HL-60 (cell line): ENCODE data around the gene GFAP.
A peak's percentile ranks its signal among the peaks of the same experiment; 100 is the strongest.

Source experiments
- DNase-seq, 2 experiments: peaks; one replicate each; pipeline ENCODE4 v3.0.0-alpha.2; 2010 to 2020; ENCODE audit warnings: low read depth in 1 of 2, low spot score in 1 of 2
- H3K27ac ChIP-seq: fragments of 250-450 bp; sonication (Bioruptor Pico); replicated peaks from 2 replicates; pipeline ENCODE4 v1.5.1; 2020; ENCODE audit warnings: mild to moderate bottlenecking, moderate library complexity
- H3K27me3 ChIP-seq: fragments of 250-450 bp; sonication (Bioruptor Pico); 2 replicates; pipeline ENCODE4 v1.5.1; 2021; ENCODE audit warnings: mild to moderate bottlenecking, moderate library complexity; ENCODE audit not compliant: insufficient read depth, poor library complexity, severe bottlenecking
- H3K4me3 ChIP-seq: replicated peaks from 2 replicates; pipeline ENCODE4 v1.5.1; 2011; ENCODE audit warnings: mild to moderate bottlenecking, control low read depth, low read length; ENCODE audit not compliant: insufficient read depth
- GABPA ChIP-seq: IDR thresholded peaks from 2 replicates; pipeline ENCODE4 v1.6.1; 2012; ENCODE audit warnings: low read depth
- POLR2AphosphoS5 ChIP-seq: IDR thresholded peaks from 2 replicates; pipeline ENCODE4 v1.6.1; 2012; ENCODE audit warnings: low read depth
- SPI1 ChIP-seq: IDR thresholded peaks from 2 replicates; pipeline ENCODE4 v1.6.1; 2012; ENCODE audit warnings: low read depth, mild to moderate bottlenecking, borderline replicate concordance
- TF ChIP-seq, protein P1 (sequence below): IDR thresholded peaks from 2 replicates; pipeline ENCODE4 v1.6.1; 2012; ENCODE audit warnings: low read depth; ENCODE audit not compliant: insufficient replicate concordance
- TF ChIP-seq, protein P2 (sequence below): IDR thresholded peaks from one replicate; pipeline ENCODE4 v1.5.1; 2011; ENCODE audit warnings: low read length, control low read depth, inconsistent platforms; ENCODE audit not compliant: insufficient read depth

Gene GFAP

DNA sequence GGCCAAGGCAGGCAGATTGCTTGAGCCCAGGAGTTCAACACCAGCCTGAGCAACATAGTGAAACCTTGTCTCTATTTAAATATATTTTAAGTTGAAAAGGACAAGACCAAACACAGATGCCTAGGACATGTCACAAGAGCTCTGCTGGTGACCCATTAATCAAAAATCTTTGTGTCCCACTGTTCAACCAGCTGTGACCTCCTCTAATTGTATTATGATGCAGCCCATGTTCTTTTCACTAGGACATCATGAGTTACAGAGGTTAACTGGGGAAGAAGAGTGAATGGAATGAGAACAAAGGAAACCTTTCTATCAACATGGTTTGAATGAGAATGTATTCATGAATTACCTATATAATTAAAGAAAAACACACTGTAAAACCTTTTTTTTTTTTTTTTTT lies 23.1 kb downstream of the GFAP start:
- no peak overlapping the region for H3K4me3 ChIP-seq
- H3K27ac ChIP-seq = no peak overlapping the region
- no peaks in the 10 kb centered on the region for H3K27me3 ChIP-seq
- TF ChIP-seq, protein P1, sequence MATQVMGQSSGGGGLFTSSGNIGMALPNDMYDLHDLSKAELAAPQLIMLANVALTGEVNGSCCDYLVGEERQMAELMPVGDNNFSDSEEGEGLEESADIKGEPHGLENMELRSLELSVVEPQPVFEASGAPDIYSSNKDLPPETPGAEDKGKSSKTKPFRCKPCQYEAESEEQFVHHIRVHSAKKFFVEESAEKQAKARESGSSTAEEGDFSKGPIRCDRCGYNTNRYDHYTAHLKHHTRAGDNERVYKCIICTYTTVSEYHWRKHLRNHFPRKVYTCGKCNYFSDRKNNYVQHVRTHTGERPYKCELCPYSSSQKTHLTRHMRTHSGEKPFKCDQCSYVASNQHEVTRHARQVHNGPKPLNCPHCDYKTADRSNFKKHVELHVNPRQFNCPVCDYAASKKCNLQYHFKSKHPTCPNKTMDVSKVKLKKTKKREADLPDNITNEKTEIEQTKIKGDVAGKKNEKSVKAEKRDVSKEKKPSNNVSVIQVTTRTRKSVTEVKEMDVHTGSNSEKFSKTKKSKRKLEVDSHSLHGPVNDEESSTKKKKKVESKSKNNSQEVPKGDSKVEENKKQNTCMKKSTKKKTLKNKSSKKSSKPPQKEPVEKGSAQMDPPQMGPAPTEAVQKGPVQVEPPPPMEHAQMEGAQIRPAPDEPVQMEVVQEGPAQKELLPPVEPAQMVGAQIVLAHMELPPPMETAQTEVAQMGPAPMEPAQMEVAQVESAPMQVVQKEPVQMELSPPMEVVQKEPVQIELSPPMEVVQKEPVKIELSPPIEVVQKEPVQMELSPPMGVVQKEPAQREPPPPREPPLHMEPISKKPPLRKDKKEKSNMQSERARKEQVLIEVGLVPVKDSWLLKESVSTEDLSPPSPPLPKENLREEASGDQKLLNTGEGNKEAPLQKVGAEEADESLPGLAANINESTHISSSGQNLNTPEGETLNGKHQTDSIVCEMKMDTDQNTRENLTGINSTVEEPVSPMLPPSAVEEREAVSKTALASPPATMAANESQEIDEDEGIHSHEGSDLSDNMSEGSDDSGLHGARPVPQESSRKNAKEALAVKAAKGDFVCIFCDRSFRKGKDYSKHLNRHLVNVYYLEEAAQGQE = no peak
- TF ChIP-seq, protein P2, sequence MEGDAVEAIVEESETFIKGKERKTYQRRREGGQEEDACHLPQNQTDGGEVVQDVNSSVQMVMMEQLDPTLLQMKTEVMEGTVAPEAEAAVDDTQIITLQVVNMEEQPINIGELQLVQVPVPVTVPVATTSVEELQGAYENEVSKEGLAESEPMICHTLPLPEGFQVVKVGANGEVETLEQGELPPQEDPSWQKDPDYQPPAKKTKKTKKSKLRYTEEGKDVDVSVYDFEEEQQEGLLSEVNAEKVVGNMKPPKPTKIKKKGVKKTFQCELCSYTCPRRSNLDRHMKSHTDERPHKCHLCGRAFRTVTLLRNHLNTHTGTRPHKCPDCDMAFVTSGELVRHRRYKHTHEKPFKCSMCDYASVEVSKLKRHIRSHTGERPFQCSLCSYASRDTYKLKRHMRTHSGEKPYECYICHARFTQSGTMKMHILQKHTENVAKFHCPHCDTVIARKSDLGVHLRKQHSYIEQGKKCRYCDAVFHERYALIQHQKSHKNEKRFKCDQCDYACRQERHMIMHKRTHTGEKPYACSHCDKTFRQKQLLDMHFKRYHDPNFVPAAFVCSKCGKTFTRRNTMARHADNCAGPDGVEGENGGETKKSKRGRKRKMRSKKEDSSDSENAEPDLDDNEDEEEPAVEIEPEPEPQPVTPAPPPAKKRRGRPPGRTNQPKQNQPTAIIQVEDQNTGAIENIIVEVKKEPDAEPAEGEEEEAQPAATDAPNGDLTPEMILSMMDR = no peak
- no peak for TF ChIP-seq GABPA
- no peak for TF ChIP-seq SPI1
- TF ChIP-seq POLR2AphosphoS5 = no peak
- no peak for DNase-seq

DNA sequence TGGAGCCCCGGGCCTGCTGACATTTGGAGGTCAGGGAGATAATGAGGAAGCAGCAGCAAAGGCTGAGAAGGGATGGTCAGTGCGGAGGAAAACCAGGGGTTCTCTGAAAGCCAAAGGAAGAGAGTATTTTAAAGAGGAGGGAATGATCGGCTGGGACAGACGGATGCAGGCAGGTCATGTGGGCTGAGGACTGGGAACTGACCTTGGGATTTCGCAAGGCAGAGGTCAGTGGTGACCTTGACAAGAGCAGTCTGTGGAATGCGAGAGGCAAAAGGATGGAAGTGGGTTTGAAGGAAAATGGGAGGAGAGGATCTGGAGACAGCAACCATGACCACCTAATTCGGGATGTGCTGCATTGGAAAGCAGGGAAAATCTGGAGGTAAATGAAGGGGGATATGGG lies 26.3 kb downstream of the GFAP start:
- no peaks in the 10 kb centered on the region for H3K27me3 ChIP-seq
- DNase-seq = no peak
- H3K27ac ChIP-seq = peak overlapping the region; percentile 64
- H3K4me3 ChIP-seq = no peak overlapping the region
- TF ChIP-seq, protein P1 = no peak
- no peak for TF ChIP-seq POLR2AphosphoS5
- no peak for TF ChIP-seq GABPA
- TF ChIP-seq, protein P2 = no peak
- no peak for TF ChIP-seq SPI1

DNA sequence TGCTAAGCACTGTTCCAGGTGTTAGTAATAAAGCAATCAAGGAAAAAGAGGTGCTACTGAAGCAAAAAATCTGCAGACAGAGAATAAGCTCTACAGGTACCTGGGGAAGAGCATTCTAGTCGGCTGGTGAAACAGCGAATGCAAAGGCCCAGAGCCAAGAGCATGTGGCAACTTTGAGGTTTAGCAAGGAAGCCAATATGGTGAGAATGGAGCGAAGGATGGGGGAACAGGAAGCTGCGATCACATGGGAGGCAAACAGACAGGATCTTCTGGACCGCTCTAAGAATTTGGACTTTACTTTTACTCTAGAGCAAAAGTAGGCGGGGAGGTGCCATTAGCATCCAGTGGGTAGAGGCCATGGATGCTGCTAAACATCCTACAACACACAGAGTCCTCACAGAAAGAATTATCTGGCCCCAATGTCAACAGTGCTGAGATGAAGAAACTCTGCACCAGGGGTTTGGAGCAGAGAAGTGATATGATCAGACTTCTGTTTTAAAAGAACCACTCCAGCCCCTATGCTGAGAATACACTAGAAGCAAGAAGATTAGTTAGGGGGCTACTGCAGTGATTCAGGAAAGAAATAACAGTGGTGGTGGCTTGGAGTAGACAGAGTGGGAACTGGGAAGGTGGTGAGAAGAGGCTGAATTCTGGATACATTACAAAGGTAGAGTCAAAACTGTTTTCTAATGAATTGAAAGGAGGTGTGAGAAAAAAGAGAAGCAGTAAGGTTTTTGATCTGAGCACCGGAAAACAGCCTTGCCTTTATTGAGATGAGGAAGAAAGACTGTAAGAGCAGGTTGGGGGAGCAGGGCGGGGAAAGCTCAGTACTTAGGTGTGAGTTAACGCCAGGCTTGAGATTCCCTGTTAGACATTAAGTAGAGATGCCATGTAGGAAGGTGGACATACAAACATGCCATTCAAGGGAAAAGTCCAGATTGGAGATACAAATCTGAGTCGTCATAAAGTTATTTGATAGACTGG lies 27.0 kb downstream of the GFAP start:
- H3K4me3 ChIP-seq = no peak overlapping the region
- peak; percentile 56 for TF ChIP-seq POLR2AphosphoS5
- no peak for TF ChIP-seq GABPA
- H3K27ac ChIP-seq = peak overlapping the region; percentile 64

DNA sequence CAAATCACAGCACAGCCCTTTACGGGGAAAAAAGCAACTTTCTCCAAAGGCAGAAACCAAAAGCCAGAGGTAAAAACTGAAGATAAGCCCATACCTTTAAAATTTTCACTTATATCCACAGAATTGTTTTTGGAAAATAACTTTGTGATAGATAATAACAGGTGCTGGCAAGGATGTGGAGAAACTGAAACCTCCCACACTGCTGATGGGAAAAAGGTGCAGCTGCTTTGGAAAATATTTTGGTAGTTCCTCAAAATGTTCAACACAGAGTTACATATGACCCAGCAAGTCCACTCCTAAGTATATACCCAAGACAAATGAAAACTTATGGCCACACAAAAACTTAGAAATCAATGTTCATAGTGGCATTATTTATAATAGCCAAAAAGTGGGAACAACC lies 28.3 kb downstream of the GFAP start:
- Histone ChIP-seq H3K27me3 (no peaks in the 10 kb centered on the region), H3K27ac (no peak overlapping the region), H3K4me3 (no peak overlapping the region)
- TF ChIP-seq SPI1 = no peak
- no peak for TF ChIP-seq POLR2AphosphoS5
- TF ChIP-seq, protein P1 = no peak
- TF ChIP-seq, protein P2 = no peak
- TF ChIP-seq GABPA = no peak
- DNase-seq = no peak

More for the DNA sequence above, 27.0 kb downstream of the GFAP start:
- H3K27me3 ChIP-seq = no peaks in the 10 kb centered on the region
- DNase-seq = peak; percentile 51 to 86
